ENCODE data around the gene KATNB1. TPM values are rescaled to one million over a fixed set of nuclear protein-coding genes. Genes with fewer than 3 reads are reported as not detected.

Gene KATNB1
- total and polyA plus RNA-seq, 2 of the 8 experiments (the other 6 are each of a cell fraction or from before 2014, with no cell fraction given), result 50.2 to 60.4 TPM

- TF ChIP-seq TAF7 (optimal IDR thresholded peaks at IDR 0.05; ENCODE audit: borderline replicate concordance, low read depth, low read length) (no peak), POU5F1 (IDR thresholded peaks at IDR 0.05; ENCODE audit: low read depth, low read length) (no peak)
Observed at GRCh38 chr16:57765160-57765728, 29.7 kb downstream of the KATNB1 start (continued).

Data from H1 (cell line).